ENCODE measurements around the gene ANKRD1. TPM values are rescaled to one million over a fixed set of nuclear protein-coding genes. Genes with fewer than 3 reads are reported as not detected.

The ANKRD1 gene
- total RNA-seq, 1 experiment from 2014 or later, result 0.11 TPM

DNA sequence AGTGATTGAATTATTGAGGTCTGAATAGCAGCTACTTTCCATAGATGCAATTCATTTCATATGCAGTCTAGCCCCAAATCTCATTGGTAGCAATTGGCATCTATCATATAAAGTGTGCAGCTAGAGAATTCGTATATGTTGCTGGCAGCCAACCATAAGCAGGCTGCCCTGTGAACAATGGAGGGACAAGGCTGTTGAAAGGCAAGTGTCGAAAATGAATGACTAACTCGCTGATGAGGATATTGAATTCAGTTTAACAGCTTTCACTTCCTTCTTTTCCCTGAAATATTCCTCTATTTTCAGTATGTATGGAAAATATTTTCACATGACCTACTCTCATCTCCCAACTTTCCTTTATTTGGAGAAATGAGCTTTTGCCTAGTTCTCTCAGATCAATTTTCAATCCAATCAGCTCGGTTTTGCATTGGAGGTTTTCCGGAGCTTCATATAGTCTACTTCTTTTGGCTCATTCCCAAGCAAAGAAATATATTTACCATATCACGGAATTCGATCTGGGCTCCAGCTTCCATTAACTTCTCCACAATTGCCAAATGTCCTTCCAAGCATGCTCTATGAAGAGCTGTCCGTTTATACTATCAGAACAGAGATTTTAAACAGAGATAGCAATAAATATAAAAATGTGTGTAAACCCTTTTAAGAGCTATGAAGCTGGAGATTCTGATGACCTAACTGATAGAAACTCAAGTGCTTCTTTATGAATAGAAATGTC lies 3.5 kb downstream of the ANKRD1 start:
- no peak overlapping the region for H3K27ac Mint-ChIP-seq
- Histone ChIP-seq H3K79me2 (ENCODE audit: insufficient read depth, low read length) (no peaks in the 10 kb centered on the region), H2AK5ac (ENCODE audit: insufficient read length, low read length) (no peak overlapping the region), H2BK20ac (ENCODE audit: low read depth, low read length, poor library complexity, severe bottlenecking) (no peak overlapping the region), H2BK12ac (ENCODE audit: insufficient read length, low read depth, low read length) (no peak overlapping the region), H3K4me1 (ENCODE audit: insufficient read depth, low read length) (no peaks in the 10 kb centered on the region), H3K23me2 (ENCODE audit: insufficient read length, low read depth, low read length, poor library complexity, severe bottlenecking) (no peaks in the 10 kb centered on the region), H2BK5ac (ENCODE audit: insufficient read length, low read length) (no peak overlapping the region), H3K18ac (ENCODE audit: insufficient read length, low read depth, low read length) (no peak overlapping the region), H3K56ac (ENCODE audit: insufficient read length, low read depth, low read length) (no peak overlapping the region), H4K5ac (ENCODE audit: insufficient read length, low read depth, low read length) (no peak overlapping the region), H2AFZ (ENCODE audit: low read length) (no peak overlapping the region), H3K79me1 (ENCODE audit: insufficient read depth, low read depth, low read length, poor library complexity, severe bottlenecking) (no peaks in the 10 kb centered on the region), H3K9ac (ENCODE audit: extremely low read depth, insufficient read length, low read length) (no peak overlapping the region), H3K27ac (ENCODE audit: insufficient read length, low read depth, low read length) (no peak overlapping the region), H3K4ac (ENCODE audit: low read depth, low read length) (no peak overlapping the region), H3K9me3 (ENCODE audit: control insufficient read depth, low read depth, low read length) (no peaks in the 10 kb centered on the region), H3K27me3 (ENCODE audit: insufficient read depth, low read length) (peaks cover 73% of the 10 kb centered on the region), H3K4me2 (ENCODE audit: insufficient read depth, insufficient read length, low read length) (no peak overlapping the region), H3K23ac (ENCODE audit: insufficient read length, low read depth, low read length) (no peak overlapping the region), H4K20me1 (ENCODE audit: control insufficient read depth, insufficient read depth, insufficient read length) (no peaks in the 10 kb centered on the region), H2BK120ac (ENCODE audit: low read depth, low read length, poor library complexity, severe bottlenecking) (no peak overlapping the region), H4K8ac (replicated peaks; ENCODE audit: insufficient read length, low read depth, low read length) (no peak overlapping the region), H4K91ac (ENCODE audit: insufficient read length, low read depth, low read length) (no peak overlapping the region), H2BK15ac (ENCODE audit: low read depth, low read length) (no peak overlapping the region), H3K14ac (ENCODE audit: insufficient read depth, low read length) (no peak overlapping the region), H3T11ph (ENCODE audit: low read length) (no peak overlapping the region)
- no peaks in the 10 kb centered on the region for H3K36me3 Mint-ChIP-seq (ENCODE audit: insufficient read depth in 1 of 3, low read depth in 3 of 3)
- H3K4me3 Mint-ChIP-seq, result no peak overlapping the region
- WGBS (ENCODE audit: extremely low coverage, insufficient read length, low lambda C conversion rate), result no CpG with 5 or more reads among the region's 8 CpGs
- TF ChIP-seq, protein P1, sequence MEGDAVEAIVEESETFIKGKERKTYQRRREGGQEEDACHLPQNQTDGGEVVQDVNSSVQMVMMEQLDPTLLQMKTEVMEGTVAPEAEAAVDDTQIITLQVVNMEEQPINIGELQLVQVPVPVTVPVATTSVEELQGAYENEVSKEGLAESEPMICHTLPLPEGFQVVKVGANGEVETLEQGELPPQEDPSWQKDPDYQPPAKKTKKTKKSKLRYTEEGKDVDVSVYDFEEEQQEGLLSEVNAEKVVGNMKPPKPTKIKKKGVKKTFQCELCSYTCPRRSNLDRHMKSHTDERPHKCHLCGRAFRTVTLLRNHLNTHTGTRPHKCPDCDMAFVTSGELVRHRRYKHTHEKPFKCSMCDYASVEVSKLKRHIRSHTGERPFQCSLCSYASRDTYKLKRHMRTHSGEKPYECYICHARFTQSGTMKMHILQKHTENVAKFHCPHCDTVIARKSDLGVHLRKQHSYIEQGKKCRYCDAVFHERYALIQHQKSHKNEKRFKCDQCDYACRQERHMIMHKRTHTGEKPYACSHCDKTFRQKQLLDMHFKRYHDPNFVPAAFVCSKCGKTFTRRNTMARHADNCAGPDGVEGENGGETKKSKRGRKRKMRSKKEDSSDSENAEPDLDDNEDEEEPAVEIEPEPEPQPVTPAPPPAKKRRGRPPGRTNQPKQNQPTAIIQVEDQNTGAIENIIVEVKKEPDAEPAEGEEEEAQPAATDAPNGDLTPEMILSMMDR (conservative IDR thresholded peaks at IDR 0.05), result no peak
- H3K4me1 Mint-ChIP-seq, result peaks cover 23 to 27% of the 10 kb centered on the region in 2 experiments
- H3K27me3 Mint-ChIP-seq (ENCODE audit: low read depth), result peaks cover 99% of the 10 kb centered on the region
- no peak for DNase-seq
- H3K9me3 Mint-ChIP-seq, result no peaks in the 10 kb centered on the region
